NCI-H187 treated with DMSO at 0.1 percent for 48 hours (cell line): ENCODE measurements around the gene TTC9.

ENCODE experiments used
- DNase-seq: peaks from one replicate; lab custom pipeline; 2025; lab: John Stamatoyannopoulos, UW

Gene TTC9

GRCh38 chr14:70716483-70716882, 74.8 kb downstream of the TTC9 start:
- DNase-seq, result no peak

GRCh38 chr14:70716958-70717357, 75.2 kb downstream of the TTC9 start:
- no peak for DNase-seq

- no peak for DNase-seq
These were observed 76.8 kb downstream of the TTC9 start for GRCh38 chr14:70718383-70719118.

GRCh38 chr14:70721542-70721941, 79.8 kb downstream of the TTC9 start:
- DNase-seq, result no peak

- DNase-seq, result no peak
These were observed 80.7 kb downstream of the TTC9 start for GRCh38 chr14:70722418-70722817.

- DNase-seq, result no peak
These were observed 81.6 kb downstream of the TTC9 start for GRCh38 chr14:70723276-70723675.

- DNase-seq, result no peak
These were observed 82.4 kb downstream of the TTC9 start for GRCh38 chr14:70724110-70724509.

DNA sequence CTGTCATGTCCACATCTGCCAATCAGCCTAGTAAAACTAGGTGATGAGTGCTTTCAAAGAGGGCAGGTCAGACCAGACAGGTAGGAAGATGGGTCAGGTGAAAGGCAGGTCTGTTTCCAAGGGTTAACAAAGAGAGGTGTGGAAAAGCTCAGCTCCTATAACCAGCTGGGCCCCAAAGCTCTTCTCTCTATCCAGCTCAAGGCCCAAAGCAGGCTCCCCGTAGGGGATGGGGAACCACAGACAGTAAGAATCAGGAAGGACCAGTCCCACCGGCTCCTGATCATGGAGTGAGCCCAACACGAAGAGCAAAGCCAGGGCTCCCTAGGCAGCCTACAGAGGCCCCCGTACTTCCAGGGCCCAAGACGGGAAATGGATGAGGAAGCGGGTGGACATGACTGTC, 83.2 kb downstream of the TTC9 start:
- DNase-seq, result no peak
